SK-N-MC (cell line): ENCODE data around the gene UBTD1.

Experiments used
- DNase-seq: peaks from one replicate; pipeline ENCODE4 v3.0.0-alpha.2; 2011; ENCODE audit warnings: low read depth, low spot score
- H3K27ac ChIP-seq: fragments of 200-600 bp; sonication (generic); 2 replicates; pipeline ENCODE4 v1.5.1; 2016; ENCODE audit warnings: mixed run types
- H3K36me3 ChIP-seq: fragments of 200-600 bp; sonication (generic); 2 replicates; pipeline ENCODE4 v1.6.1; 2017; ENCODE audit warnings: antibody characterized with exemption, low read length, mixed read lengths; ENCODE audit not compliant: insufficient read depth
- H3K4me3 ChIP-seq: fragments of 200-600 bp; sonication (generic); 2 replicates; pipeline ENCODE4 v1.5.1; 2016
- H3K9ac ChIP-seq: fragments of 200-600 bp; sonication (generic); 2 replicates; pipeline ENCODE4 v1.8.0; 2017; ENCODE audit warnings: mixed run types, mixed read lengths; ENCODE audit not compliant: insufficient read length
- H3K9me3 ChIP-seq: fragments of 200-600 bp; sonication (generic); 2 replicates; pipeline ENCODE4 v1.6.1; 2017; ENCODE audit warnings: low read depth, mild to moderate bottlenecking, antibody characterized with exemption, low read length, moderate library complexity, mixed read lengths
- EZH2 ChIP-seq: fragments of 200-600 bp; sonication (generic); IDR thresholded peaks from one replicate; pipeline ENCODE4 v1.6.1; 2017; ENCODE audit warnings: antibody characterized with exemption
- FOXP2 ChIP-seq: optimal IDR thresholded peaks from 2 replicates; pipeline ENCODE3; 2011; ENCODE audit warnings: mild to moderate bottlenecking, moderate library complexity; ENCODE audit not compliant: insufficient read depth; ENCODE audit errors: extremely low read length, control extremely low read depth
- POLR2AphosphoS5 ChIP-seq: IDR thresholded peaks from 2 replicates; pipeline ENCODE4 v1.6.1; 2012; ENCODE audit warnings: mild to moderate bottlenecking, low read depth, low read length, borderline replicate concordance

The UBTD1 gene

GRCh38 chr10:97515271-97515978 is 16.7 kb downstream of the UBTD1 start:
- H3K27ac ChIP-seq, result no peak overlapping the region

DNA sequence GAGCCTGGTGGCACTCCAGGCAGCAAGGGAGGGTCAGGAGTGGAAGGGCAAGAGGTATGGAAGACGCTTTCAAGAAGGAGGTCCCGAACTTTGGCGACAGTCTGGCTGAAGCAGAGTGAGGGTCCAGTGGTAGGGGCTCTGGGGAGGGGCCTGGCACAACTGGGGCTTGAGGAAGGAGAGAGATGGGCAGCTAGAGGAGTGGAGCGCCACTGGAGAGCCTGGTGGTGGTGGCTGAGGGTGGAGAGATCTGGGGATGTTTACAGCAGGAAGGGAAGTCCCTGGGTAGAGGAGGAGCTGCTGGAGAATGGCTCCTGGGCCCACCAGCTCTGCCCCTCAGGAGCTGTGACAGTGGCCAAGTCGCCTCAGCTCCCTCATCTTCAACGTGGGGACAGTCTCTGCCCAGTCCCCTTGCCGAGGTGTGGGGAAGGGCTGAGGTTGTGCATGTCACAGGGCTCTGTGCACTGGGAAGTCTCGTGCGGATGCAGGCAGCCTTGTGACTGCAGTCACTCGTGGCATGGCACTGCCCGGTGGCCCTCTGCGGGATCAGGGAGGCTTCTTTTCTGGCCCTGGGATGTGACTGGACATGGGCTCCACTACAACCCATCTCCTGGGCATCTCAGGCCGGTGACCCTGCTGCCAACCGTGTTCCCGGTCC is 18.5 kb downstream of the UBTD1 start:
- Histone ChIP-seq H3K9ac (no peak overlapping the region), H3K4me3 (no peak overlapping the region), H3K9me3 (no peaks in the 10 kb centered on the region), H3K36me3 (no peaks in the 10 kb centered on the region), H3K27ac (no peak overlapping the region)
- no peak for TF ChIP-seq EZH2
- TF ChIP-seq POLR2AphosphoS5, result no peak
- no peak for TF ChIP-seq FOXP2
- DNase-seq, result no peak

More at GRCh38 chr10:97515271-97515978, 16.7 kb downstream of the UBTD1 start:
- Histone ChIP-seq H3K9me3 (no peaks in the 10 kb centered on the region), H3K9ac (no peak overlapping the region), H3K36me3 (no peaks in the 10 kb centered on the region), H3K4me3 (no peak overlapping the region)
- no peak for DNase-seq
- TF ChIP-seq EZH2 (no peak), POLR2AphosphoS5 (no peak), FOXP2 (no peak)

GRCh38 chr10:97517778-97518300 is 19.1 kb downstream of the UBTD1 start:
- DNase-seq, result no peak
- H3K4me3 ChIP-seq, result no peak overlapping the region
- no peaks in the 10 kb centered on the region for H3K9me3 ChIP-seq
- no peak overlapping the region for H3K27ac ChIP-seq
- no peak overlapping the region for H3K9ac ChIP-seq
- H3K36me3 ChIP-seq, result no peaks in the 10 kb centered on the region
- TF ChIP-seq FOXP2, result no peak
- no peak for TF ChIP-seq EZH2
- TF ChIP-seq POLR2AphosphoS5, result no peak

DNA sequence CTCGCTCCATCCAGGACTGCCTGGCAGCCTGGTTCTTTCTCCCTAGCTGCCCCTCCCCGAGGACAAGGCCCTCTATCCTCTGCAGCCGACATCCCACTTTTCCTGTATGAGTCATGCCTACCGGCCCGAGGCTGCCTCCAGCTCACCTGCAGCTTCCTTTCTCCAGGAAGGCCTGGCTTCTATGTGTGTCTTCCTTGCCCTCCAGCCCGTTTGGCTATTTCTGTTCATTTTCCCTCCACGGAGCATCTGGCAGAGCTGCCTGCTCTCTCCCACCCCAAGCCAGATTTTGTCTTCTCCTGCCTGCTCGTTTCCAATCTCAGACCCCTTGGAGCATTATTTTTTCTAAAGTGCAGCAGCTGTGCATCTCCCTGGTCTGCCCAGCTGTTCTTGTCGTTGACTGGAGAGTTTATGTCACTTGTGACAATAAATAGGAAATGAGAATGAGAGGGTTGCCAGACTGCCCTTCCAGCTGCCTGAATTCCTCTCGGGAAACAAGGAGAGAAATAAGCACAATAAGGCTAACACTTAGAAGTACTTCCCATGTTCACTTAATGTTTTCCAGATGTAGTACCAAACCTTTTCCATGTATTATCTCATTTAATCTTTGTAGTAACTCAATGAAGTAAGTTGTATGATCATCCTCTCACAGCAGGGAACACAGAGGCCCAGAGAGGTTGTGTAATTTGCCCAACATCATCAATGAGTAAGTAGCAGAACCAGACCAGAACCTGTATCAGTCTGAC is 19.7 kb downstream of the UBTD1 start:
- H3K4me3 ChIP-seq, result no peak overlapping the region
- DNase-seq, result no peak
- no peaks in the 10 kb centered on the region for H3K9me3 ChIP-seq
- no peaks in the 10 kb centered on the region for H3K36me3 ChIP-seq
- H3K27ac ChIP-seq, result no peak overlapping the region
- TF ChIP-seq FOXP2 (no peak), POLR2AphosphoS5 (no peak), EZH2 (no peak)
- H3K9ac ChIP-seq, result no peak overlapping the region

DNA sequence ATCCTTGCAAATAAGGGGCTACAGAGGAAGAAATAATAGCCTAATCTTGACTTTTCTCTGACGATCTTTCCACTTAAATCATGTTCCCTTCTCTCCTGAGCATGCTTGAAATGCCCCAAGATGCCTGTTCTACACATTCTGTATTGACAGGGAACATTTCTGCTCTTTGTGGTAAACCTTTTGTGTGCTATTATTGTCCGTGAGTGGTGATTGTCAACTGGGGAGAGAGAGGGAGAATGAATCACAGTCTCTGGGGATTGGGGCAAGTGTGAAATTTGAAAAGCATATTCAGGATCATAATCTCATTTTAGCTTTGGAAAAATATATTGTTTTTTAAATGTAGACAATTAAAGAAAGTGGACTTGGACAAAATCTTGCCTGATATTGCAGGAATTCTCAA is 20.6 kb downstream of the UBTD1 start:
- Histone ChIP-seq H3K27ac (no peak overlapping the region), H3K9me3 (no peaks in the 10 kb centered on the region), H3K9ac (no peak overlapping the region), H3K36me3 (no peaks in the 10 kb centered on the region), H3K4me3 (no peak overlapping the region)
- no peak for DNase-seq
- no peak for TF ChIP-seq EZH2
- TF ChIP-seq POLR2AphosphoS5, result no peak
- no peak for TF ChIP-seq FOXP2

GRCh38 chr10:97520520-97520919 is 21.8 kb downstream of the UBTD1 start:
- Histone ChIP-seq H3K4me3 (no peak overlapping the region), H3K27ac (no peak overlapping the region), H3K9ac (no peak overlapping the region), H3K9me3 (no peaks in the 10 kb centered on the region), H3K36me3 (no peaks in the 10 kb centered on the region)
- DNase-seq, result no peak
- TF ChIP-seq EZH2 (no peak), POLR2AphosphoS5 (no peak), FOXP2 (no peak)

DNA sequence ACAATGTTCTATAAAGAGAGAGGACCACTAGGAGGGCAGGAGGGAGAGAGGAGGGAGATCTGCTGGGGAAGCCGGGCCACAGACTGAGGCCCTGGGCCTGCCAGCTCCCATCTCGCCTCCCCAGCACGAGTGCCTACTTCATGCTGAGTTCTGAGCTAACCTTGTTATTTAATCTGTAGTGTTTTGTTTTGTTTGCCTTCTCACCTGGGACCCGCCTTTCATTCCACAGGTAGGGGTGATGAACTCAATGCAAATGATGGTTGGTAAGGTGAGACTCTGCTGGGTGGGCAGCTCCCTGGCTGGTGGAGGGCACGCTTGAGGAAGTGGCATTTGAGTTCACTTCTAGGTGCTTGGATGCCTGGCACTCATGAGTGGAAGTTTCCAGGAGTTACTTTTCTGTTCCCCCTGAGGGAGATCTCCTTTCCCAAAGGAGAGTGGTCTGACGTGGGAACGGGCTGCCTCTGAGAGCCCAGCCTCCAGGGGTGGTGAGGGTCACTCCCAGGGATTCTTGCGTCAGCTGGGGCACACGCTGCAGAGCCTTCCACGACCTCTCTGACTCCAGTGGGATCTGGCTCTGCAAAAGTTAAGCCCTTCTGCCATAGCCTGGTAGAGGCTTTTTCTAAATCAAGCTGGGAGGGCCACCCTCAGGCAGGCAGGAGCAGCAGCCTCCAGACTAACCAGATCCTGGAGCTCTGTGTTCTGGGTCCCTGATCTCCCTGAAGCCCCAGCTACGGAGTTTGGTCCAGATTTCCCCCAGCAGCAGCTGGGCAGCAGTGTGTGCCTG is 22.4 kb downstream of the UBTD1 start:
- no peaks in the 10 kb centered on the region for H3K9me3 ChIP-seq
- TF ChIP-seq POLR2AphosphoS5, result no peak
- H3K36me3 ChIP-seq, result no peaks in the 10 kb centered on the region
- H3K4me3 ChIP-seq, result no peak overlapping the region
- H3K27ac ChIP-seq, result no peak overlapping the region
- no peak for DNase-seq
- H3K9ac ChIP-seq, result no peak overlapping the region
